ENCODE data around the gene CNTNAP4.

CNTNAP4 gene

GRCh38 chr16:76309639-76310335 lies 32.6 kb downstream of the CNTNAP4 start:
- DNase-seq (ENCODE audit: low read depth): no peak

GRCh38 chr16:76311260-76311659 lies 34.1 kb downstream of the CNTNAP4 start:
- DNase-seq (ENCODE audit: low read depth): no peak

GRCh38 chr16:76318565-76318964 lies 41.4 kb downstream of the CNTNAP4 start:
- DNase-seq (ENCODE audit: low read depth): no peak

GRCh38 chr16:76329106-76329505 lies 51.9 kb downstream of the CNTNAP4 start:
- DNase-seq (ENCODE audit: low read depth): no peak

- no peak for DNase-seq (ENCODE audit: low read depth)
Measured at GRCh38 chr16:76335180-76335974, 58.2 kb downstream of the CNTNAP4 start.

- DNase-seq (ENCODE audit: low read depth): no peak
Measured at GRCh38 chr16:76336112-76336511, 58.9 kb downstream of the CNTNAP4 start.

GRCh38 chr16:76338472-76338871 lies 61.3 kb downstream of the CNTNAP4 start:
- DNase-seq (ENCODE audit: low read depth): no peak

GRCh38 chr16:76343769-76344168 lies 66.6 kb downstream of the CNTNAP4 start:
- DNase-seq (ENCODE audit: low read depth): no peak

- DNase-seq (ENCODE audit: low read depth): no peak
Measured at GRCh38 chr16:76345163-76345661, 68.0 kb downstream of the CNTNAP4 start.

GRCh38 chr16:76346210-76346609 lies 69.0 kb downstream of the CNTNAP4 start:
- DNase-seq (ENCODE audit: low read depth): no peak

GRCh38 chr16:76351441-76351840 lies 74.2 kb downstream of the CNTNAP4 start:
- DNase-seq (ENCODE audit: low read depth): no peak

GRCh38 chr16:76360404-76360803 lies 83.2 kb downstream of the CNTNAP4 start:
- no peak for DNase-seq (ENCODE audit: low read depth)

GRCh38 chr16:76370344-76370743 lies 93.1 kb downstream of the CNTNAP4 start:
- DNase-seq (ENCODE audit: low read depth): no peak

GRCh38 chr16:76371441-76371840 lies 94.2 kb downstream of the CNTNAP4 start:
- DNase-seq (ENCODE audit: low read depth): no peak

GRCh38 chr16:76373998-76374397 lies 96.8 kb downstream of the CNTNAP4 start:
- no peak for DNase-seq (ENCODE audit: low read depth)

GRCh38 chr16:76376988-76377387 lies 99.8 kb downstream of the CNTNAP4 start:
- DNase-seq (ENCODE audit: low read depth): no peak

GRCh38 chr16:76378020-76378419 lies 100.8 kb downstream of the CNTNAP4 start:
- no peak for DNase-seq (ENCODE audit: low read depth)

GRCh38 chr16:76381096-76381495 lies 103.9 kb downstream of the CNTNAP4 start:
- no peak for DNase-seq (ENCODE audit: low read depth)

GRCh38 chr16:76385601-76386230 lies 108.5 kb downstream of the CNTNAP4 start:
- no peak for DNase-seq (ENCODE audit: low read depth)

GRCh38 chr16:76386784-76387183 lies 109.6 kb downstream of the CNTNAP4 start:
- DNase-seq (ENCODE audit: low read depth): no peak

- DNase-seq (ENCODE audit: low read depth): no peak
Measured at GRCh38 chr16:76387994-76388393, 110.8 kb downstream of the CNTNAP4 start.

- DNase-seq (ENCODE audit: low read depth): no peak
Measured at GRCh38 chr16:76389126-76389525, 111.9 kb downstream of the CNTNAP4 start.

GRCh38 chr16:76390476-76390875 lies 113.3 kb downstream of the CNTNAP4 start:
- no peak for DNase-seq (ENCODE audit: low read depth)
